Activated CD4-positive, alpha-beta T cell treated with anti-CD3 and anti-CD28 coated beads for 48 hours (primary cell): ENCODE results near the gene PSTPIP1.

Experiments used
- DNase-seq: peaks from one replicate; pipeline ENCODE4 v3.0.0-alpha.2; 2020

Gene PSTPIP1

DNA sequence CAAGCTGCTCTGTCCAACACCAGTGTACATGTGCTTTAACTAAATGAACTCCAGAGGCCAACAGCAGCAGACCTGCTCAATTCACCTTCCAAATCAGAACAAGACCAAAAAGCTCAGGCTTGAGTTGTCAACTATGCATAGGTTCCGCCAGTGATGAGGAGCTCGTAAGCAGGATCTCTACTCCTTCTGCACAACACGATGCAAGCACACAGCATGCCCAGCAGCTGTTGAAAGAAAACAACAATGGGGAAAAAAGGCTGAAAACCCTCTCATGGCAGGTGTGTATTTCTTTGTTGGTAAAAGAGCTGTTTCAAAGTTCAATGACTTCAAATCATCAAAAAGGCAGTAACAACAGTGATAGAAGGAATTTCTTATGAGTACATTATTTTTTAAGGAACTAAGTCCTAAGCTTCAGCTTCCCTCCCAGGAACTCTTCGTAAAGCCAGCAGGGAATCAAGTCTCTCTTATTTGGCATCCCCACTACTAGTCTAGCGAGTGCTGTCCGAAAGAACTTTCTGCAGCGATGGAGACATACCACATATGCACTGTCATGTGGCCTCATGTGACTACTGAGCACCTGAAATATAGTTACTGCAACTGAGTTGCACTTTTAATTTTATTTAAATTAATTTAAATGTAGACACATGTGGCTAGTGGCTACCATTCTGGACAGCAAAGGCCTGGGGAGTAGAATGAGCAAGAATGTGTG is 51.9 kb downstream of the PSTPIP1 start:
- no peak for DNase-seq

DNA sequence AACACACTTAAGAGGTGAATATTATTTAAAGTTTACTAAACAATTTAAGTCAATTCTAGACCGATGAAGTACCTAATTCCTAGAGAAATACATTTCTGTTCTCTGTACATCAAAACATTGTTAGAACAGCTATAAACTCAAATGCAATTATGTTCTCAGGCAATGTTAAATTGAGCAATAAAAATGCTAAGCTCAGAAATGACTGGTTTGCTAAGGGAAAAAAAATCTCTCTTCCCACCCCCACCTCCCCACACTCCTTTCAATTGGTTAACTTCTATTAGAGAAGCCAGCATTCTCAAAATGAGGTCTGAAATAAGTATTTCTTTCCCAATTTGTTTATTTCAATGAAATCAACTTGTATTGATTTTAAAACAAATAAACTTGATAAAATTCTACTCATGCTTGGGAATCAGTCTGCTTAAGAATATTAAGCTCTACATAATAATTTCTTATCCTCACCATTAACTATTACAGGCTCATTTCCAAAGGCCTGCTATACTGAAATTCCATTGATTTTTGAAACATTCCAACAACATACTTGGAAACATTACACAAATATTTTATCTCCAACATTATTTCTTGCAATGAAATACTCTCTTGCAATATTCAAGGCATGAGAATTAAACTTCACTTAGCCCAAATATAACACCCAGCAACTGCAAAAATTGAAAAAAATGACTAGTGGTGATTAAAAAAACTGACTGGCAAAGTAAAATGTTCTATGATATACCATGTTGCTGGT is 53.4 kb downstream of the PSTPIP1 start:
- no peak for DNase-seq

- DNase-seq = no peak
Observed at GRCh38 chr15:77052556-77052955, 57.6 kb downstream of the PSTPIP1 start.

DNA sequence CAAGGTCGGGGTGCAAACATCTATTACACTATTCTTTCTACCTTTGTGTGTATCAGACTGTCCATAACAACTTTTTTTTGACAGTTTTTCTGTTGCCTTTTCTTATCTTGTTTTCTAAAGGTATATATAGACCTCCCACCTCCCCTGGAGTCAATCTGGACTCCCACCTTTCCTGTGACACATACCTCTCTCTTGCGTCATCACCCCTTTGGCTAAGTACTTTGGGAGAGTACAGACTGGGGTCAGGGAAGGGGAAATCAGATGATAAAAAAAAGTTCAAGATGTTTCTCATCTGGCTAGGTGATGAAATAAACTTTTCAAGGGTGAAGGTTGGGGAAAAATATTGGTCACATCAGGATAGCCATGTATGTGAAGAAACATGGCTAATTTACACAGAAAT is 58.8 kb downstream of the PSTPIP1 start:
- no peak for DNase-seq

DNA sequence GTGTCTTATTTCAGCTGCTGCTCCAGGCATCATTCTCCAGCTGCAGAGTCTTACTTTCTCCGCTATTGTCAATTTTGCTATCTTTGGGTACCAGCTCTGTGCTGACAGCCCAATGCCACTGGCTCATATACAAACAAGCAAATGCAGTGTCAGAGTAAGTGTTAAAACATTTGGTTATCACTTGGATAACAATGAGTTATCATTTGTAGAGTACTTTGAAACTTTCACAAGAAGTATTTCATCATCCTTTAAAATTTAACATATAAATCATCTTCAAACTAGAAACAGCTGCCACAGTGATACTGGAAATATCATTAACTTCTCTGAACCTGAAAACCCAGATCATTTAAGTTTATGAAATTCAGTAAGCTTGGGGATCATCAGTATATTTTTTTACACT is 62.1 kb downstream of the PSTPIP1 start:
- DNase-seq = no peak

GRCh38 chr15:77057685-77058084 is 62.8 kb downstream of the PSTPIP1 start:
- DNase-seq = no peak

- no peak for DNase-seq
Observed at GRCh38 chr15:77058468-77058867, 63.5 kb downstream of the PSTPIP1 start.

DNA sequence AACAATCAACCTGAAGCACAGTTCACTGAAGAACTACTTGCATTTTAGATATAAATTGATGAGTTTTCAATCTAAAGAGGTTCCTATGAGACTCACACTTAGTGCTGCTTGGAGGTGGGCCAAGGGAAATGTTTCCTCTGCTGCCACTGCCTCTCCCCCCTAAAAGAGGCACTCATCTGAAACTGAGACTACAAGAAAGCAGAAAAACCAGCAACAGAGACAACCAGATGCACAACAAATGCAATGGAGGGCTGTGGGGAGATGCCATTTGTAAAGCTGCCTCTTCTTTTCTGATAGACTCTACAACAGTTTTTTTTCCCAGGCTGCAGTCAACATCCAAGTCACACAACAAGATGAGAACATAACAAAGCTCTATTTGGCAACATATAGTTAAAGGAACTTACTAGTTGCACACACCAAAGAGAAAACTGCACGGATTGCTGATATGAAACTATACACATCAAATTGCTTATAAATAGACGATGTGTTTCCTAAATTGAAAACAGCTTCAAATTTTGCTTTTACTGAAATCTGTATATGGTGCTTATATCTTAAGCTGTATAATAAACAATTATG is 64.9 kb downstream of the PSTPIP1 start:
- no peak for DNase-seq

- no peak for DNase-seq
Observed at GRCh38 chr15:77060546-77060945, 65.6 kb downstream of the PSTPIP1 start.

- DNase-seq = no peak
Observed at GRCh38 chr15:77063249-77063648, 68.3 kb downstream of the PSTPIP1 start.

DNA sequence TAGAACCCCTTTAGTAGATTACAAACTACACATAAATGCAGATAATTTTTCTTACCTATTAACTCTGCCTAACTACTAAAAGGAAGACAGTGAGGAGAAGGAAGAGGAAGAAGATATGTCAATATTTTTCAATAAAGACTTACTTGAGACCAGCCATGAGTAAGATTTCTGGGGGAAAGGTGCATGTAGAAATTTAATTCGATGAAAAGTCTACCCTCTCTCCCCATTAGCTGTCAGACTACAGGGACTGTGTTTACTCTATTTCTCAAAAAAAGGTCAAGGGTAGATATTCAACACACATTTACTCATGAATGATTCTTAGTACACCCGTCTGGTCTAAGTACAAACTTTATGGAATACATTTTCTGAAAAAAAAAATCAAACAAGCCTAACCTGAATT is 69.1 kb downstream of the PSTPIP1 start:
- no peak for DNase-seq

DNA sequence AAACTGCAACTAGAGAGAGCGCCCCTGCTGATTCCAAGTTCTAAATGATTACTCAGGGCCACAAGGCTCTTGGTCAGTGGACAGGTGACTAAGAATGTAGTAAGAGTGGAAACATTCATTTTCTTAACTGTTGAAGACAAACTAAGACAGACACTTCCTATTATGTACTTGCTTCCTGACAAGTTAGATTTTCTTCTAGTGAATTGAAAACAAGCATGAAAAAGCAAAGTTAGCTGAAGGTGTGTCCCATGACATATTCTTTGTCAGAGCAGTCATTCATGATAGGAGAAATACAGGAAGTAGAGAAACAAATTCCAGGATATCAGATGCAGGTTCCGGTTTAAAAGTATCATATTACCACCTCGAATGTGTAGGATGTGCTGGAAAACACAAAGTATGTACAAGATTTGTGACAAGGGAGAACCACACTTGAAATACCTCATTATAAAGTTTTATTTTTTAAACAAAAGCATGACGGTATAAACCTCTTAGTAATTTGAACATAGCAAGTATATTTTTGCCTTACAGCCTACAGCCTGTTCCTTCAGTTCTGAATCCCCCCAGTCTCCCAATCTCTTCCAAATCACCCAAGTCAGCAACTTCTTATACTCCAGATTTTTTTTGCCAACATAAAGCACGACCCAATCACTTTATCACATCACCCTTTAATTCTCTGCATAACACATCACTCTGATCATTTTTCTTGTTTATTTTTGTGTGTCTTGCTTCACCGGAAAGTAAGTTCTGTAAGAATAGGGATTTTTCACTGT is 69.8 kb downstream of the PSTPIP1 start:
- DNase-seq = no peak

DNA sequence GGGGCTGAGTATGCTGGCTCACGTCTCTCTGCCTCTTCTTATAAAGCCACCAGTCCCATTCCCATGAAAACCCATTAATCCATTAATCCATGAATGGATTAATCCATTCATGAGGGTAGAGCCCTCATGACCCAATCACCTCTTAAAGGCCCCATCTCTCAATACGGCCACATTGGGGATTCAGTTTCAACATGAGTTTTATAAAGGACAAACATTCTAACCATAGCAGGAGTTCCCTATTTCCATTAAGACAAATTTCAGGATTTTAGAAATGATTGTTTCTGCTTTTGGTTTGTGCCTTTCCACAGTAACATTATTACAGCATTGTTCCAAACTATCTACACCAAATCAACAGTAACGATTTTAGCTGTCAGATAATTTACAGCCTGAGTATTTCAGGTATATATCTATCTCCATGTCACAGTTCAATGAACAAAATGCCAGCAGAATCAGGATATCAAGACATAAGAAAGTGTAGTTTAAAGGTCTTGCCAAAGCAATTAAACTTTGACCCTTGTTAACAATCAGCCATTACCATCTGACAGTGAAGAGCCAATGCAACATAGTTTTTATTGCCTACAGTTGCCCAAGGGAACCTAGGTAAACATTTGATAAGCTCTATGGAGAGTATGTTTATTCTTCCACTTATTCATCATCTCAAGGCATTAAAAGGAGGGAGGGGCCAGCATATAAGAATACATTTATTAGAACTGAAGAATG is 72.2 kb downstream of the PSTPIP1 start:
- no peak for DNase-seq

- no peak for DNase-seq
Observed at GRCh38 chr15:77067691-77068367, 72.9 kb downstream of the PSTPIP1 start.

GRCh38 chr15:77068633-77069032 is 73.7 kb downstream of the PSTPIP1 start:
- no peak for DNase-seq

DNA sequence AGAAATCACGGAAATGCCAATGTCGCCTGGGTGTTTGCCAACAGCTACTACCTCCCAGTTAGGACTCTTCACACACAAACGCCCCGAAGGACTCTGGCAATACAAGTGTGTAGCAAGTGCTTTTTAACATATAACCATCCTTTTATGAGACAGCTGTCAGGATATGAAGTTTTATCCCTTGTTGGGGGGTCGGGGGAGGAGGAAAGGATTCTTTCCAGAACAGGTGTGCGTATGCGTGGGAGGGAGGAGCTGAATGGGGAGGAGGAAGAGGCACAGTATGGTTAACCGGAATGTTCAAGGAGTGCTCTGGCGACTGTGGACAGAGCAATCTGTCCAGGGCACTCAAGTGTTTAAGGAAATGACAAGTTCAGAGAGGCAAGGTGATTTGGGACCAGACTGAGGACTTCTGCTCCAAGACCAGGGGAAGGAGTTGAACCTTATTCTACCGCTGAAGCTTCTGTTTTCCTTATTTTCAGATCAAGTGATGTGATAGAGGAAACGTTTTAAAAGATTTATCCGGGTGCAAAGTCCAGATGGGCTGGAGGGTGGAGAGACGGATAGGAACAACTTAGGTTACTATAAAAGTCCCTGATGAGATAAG is 74.7 kb downstream of the PSTPIP1 start:
- no peak for DNase-seq

DNA sequence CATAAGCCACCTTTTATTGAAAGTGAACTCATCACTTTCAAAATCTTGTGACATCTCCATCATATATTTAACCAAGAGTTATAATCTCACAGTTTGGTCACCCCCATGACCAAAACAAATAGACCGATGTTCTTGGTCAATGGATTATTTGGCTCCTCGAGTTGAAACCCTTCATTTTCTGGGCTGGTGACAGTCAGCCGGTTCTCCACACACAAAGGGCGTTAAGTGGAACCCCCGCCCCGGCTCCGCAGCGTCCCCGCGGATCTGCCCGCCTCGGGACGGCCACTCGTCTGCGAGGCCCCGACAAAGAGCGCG is 75.2 kb downstream of the PSTPIP1 start:
- DNase-seq = no peak

GRCh38 chr15:77070495-77071304 is 75.8 kb downstream of the PSTPIP1 start, which contains the start of gene TSPAN3:
TSPAN3 (minus strand) TSS chr15:77071109; CDS start chr15:77070954, 155 bp downstream.
- peak; percentile 95 for DNase-seq

DNA sequence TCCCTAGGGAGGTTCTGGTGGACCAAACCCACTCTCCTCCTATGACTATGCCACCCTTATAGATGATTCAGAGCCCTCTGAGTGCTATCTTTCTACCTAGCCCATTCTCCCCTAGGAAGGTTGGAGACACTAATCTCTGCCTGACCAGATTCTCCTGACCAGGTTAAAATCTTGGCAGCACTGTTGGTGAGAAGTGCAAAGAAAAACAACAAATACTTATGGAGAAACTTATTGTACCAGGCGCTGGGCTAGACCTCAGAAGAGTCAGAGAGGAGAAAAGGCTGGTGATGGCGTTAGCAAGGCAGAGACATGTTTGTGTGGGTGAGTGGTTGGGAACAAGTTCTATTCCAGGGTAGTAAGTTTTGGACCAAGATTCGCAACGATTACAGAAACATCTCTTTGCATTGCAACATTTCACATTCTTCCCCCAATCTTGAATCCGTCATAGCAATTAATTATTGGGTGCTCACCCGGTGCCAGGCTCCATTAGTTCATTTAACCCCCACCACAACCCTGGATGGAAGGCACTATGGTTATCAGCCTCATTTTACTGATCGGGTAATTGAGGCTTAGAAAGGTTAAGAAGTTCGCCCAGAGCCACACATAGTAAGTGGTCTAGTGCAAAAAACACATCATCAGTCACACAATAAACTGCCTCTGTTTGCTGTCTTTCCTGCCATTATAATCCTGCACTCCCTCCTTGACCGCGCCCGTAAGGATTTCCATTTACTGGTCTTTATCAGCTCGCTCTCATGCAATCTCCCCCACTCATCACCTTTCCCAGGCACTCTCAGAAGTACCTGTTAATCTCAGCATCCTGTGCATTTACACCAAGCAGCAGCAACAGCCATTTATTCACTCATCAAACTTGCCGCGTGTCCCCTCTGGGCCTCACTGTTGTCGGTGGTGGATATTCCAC is 76.6 kb downstream of the PSTPIP1 start:
- DNase-seq = no peak

DNA sequence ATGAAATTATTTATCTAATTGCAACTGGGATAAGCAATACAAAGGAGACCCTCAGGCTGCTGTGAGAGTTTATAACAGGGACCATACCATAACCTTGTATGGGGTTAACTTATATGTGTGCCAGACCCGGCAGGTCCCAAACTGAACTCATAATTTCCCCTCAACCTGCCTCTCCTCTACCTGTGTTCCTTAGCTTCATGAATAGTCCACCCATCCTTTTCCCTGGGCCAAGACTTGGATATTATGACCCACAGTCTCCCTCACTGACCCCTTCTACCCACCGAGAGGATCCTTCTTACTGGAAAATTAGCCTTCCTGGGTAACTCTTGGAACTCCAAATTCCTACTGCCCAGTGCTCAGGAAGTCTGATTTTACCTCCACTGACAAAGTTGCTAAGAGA is 79.4 kb downstream of the PSTPIP1 start:
- DNase-seq = no peak
